T-helper 2 cell treated with Interferon-gamma antibody and Interleukin-4, amounts not matched to agents 100 ng/mL and 5 ng/mL, for 36 hours (primary cell): ENCODE measurements around the gene MKS1. TPM values are rescaled to one million over a fixed set of nuclear protein-coding genes. Genes with fewer than 3 reads are reported as not detected.

Experiments
- intact Hi-C: fragments of 100-400 bp; cut with micrococcal nuclease; formaldehyde crosslinking; loops from one replicate; pipeline ENCODE4 v1.15.1; 2023
- total RNA-seq: library from RNA; stranded (reverse); gene quantifications from 2 replicates; pipeline ENCODE4 v1.2.3, GENCODE V29; 2022

Gene MKS1
- 17.9 and 20.2 TPM in 2 replicates for total RNA-seq

DNA sequence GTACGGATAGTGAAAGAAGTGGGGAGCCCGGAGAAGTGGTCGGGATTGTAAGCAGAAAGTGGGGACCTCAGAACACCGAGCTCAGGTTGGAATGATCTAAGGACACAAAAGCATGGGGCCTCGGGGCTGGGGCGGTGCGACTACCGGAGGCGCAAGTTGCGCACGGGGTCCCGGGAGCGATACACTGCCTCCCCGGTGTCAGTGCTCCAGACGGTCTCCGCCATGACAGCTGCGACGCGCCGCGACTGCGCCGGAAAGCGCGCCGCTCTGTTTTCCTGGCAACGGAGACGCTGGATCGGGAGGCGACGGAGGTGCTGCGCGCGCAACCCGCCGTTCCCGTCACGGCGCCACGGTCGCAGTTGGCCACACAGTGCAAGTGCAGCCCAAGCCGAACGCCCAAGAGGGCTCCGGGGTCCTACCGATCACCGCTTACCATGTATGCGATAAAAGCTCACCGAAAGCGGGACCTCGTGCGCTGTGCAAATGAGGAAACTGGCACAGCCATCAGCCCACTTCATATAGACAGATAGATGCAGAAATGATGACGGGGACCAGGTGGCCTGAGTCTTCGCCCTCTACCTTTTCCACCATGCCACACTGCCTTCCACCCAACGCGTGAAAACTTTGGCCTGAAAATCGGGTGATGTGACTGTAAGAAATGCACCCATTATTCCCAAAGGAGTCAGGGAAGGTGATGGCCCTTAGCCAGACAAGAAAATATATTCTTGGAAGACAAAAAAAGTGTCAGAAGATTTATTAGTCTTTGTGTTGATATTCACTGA is at the start of gene MKS1:
MKS1 (minus strand) TSS at position 249 of the 782 bp plus-strand sequence; CDS start at position 224, 25 bp downstream.
- intact Hi-C loops, result loop anchor here (2.0 kb wide), 1 partner anchor 30 kb away; no protein-coding TSS in a partner anchor

- intact Hi-C loops, result no loop called here
Observed at GRCh38 chr17:58268326-58268725, 49.3 kb upstream of the MKS1 start.

DNA sequence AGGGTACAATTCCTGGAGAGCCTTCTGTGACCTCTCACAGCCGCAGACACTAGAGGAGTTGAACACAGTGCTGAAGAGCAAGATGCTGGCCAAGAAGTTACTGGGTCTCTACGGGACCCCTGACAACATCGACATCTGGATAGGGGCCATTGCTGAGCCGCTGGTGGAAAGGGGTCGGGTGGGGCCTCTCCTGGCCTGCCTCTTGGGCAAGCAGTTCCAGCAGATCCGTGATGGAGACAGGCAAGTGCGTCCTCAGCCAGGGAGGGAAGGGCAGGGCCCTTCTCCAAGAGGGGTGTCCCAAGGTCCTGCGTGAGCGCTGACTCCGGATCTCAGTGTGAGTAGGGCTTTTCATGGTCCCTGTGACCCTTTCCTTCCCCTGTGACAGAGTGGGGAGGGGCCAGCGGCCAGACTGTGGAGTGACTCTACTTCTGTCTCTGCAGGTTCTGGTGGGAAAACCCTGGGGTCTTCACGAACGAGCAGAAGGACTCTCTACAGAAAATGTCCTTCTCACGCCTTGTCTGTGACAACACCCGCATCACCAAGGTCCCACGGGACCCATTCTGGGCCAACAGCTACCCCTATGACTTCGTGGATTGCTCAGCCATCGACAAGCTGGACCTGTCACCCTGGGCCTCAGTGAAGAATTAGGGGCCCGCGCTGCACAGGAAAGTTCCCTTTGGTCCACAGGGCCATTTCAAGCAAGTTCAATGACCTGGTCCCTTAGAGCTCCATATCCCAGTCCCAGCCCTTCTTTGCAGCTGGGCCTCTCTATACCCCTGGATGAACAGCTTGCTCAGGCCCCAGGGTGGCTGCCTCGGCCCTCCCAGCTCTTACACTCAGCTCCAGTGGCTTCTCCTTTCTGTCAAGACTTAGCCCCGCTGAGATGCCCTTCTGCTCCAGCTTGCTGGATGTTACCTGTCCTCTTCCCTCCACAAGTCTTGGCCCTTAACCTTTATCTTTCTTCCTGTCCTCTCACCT is 48.6 kb upstream of the MKS1 start:
- intact Hi-C loops, result no loop called here

DNA sequence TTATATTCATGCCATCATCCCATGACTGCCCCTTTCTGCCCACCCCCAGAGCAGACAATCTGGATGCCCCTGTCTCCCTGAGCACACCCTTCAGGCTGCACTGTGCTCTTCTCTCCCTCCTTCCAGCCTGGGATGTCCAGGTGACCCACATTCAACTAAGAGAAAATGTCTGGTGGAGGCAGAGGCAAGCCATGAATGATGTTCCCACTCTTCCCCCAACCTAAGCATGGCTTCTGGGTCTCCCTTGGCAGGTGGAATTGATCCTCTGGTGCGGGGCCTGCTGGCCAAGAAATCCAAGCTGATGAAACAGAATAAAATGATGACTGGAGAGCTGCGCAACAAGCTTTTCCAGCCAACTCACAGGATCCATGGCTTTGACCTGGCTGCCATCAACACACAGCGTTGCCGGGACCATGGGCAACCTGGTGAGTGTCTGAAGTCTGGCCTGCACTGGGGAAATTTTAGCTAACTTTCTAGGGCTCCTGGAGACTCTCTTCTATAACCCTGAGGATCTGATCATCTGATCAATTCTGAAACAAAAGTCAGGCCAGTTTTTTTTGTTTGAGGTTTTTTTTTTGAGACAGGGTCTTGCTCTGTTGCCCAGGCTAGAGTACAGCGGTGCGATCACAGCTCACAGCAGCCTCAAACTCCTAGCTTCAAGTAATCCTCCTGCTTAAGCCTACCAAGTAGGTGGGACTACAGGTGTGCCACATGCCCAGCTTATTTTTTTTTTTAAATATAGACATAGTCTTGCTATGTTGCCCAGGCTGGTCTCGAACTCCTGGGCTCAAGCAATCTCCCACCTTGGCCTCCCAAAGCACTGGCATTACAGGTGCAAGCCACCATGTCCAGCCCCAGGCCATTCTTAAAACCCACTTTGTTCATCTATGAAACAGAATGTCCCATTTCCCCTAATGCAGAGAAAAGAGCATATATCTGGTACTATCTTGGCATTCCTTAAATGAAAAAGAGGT is 47.1 kb upstream of the MKS1 start:
- intact Hi-C loops, result no loop called here

- intact Hi-C loops, result no loop called here
Observed at GRCh38 chr17:58265271-58265670, 46.2 kb upstream of the MKS1 start.

GRCh38 chr17:58264407-58265103 is 45.5 kb upstream of the MKS1 start:
- intact Hi-C loops, result no loop called here

DNA sequence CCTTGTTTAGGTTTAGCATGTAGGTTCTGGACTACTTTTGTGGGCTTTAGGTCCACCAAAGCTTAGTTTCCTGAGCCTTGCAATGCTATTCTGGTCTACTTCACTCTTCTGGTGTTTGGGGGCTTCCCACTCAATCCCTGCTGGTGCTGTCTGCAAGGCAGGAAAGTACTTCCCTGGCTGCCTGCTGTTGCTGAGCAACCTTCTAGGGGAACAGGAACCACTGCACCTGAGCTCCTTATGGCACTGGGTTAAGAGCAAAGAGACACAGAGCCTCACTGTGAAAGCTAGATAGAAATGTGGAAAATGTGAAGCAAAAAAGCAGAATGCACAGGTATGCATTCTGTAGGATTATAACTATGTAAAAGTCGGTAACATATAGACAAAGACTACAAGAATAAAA is 44.7 kb upstream of the MKS1 start:
- intact Hi-C loops, result no loop called here

GRCh38 chr17:58262149-58262548 is 43.1 kb upstream of the MKS1 start:
- intact Hi-C loops, result no loop called here

DNA sequence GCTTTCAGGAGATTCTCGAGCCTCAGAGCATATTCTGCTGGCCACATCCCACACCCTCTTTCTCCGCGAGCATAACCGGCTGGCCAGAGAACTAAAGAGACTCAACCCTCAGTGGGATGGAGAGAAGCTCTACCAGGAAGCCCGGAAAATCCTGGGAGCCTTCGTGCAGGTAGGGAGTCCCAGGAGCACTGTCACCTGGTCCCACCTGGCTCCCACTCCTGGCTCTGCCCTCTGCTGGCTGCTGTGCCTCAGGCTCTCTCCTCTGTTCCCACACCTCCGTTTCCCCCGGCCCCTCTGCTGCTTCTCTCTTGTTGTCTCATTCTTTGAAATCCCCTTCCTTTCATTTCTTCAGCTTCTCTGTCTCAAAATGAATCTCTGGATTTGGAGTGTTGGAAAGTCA is 35.7 kb upstream of the MKS1 start:
- intact Hi-C loops, result no loop called here

DNA sequence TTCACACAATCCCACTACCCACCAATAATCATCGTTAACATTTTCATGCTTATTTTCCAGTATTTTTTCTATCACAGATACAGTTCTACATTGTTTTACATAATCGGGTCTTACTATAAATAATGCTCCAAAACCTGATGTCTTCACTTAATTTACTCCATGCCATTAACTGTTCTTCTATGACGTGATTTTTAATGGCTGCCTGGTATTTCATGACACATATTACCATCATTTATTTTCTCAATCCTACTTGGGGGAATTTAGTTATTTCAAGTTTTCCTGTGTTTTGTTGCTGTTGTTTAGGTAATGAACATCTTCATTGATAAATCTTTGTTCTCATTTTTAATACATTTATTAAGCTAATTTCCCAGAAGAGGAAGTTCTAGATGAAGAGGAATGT is 34.0 kb upstream of the MKS1 start:
- intact Hi-C loops, result no loop called here

GRCh38 chr17:58252141-58252540 is 33.1 kb upstream of the MKS1 start:
- intact Hi-C loops, result no loop called here

GRCh38 chr17:58250344-58251011 is 31.4 kb upstream of the MKS1 start:
- intact Hi-C loops, result loop anchor here (2.0 kb wide), 1 partner anchor 196 kb away; no protein-coding TSS in a partner anchor

DNA sequence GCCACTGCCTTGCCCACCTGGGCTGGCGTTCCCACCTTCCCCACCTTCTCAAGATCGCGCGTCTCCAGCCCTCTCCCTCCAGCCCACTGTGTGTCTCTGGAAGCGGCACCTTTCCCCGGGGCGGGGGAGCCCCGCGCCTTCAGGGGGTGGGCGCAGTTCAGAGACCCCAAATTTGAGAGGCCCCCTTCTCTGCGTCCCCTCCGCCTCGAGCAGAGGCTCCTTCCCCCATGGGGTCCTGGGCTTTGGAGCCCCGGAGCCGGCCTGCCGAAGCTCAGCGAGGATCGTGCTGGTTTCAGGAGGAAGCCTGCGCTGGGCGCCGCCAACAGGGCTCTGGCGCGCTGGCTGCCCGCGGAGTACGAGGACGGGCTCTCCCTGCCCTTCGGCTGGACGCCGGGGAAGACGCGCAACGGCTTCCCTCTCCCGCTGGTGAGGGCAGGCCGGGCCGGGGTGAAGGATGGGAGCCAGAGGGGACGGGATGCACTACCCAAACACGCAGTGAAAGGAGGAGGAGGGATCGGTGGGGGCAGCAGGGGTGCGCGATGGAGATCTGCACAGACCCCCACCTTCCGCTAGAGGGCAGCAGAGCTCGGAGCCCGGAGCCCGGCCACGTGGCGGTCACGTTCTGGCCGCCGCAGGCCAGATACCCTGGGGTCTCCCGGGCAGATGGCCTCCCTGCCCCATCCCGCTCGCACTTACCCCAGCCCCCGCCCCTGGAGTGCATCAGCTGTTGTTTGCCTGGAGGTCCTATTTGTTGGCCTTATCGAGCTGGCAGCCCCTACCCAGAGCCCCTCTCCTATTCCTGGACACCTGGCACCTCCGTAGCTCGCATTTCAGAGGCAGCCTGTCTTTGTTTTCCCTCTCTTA is 30.4 kb upstream of the MKS1 start:
- intact Hi-C loops, result loop anchor here (2.0 kb wide), 2 partner anchors 31 to 197 kb away; partner anchors contain the start of gene MKS1

- intact Hi-C loops, result loop anchor here (2.0 kb wide), 1 partner anchor 30 kb away; the partner anchor contains the start of gene MKS1
Observed at GRCh38 chr17:58248955-58249269, 29.9 kb upstream of the MKS1 start.

DNA sequence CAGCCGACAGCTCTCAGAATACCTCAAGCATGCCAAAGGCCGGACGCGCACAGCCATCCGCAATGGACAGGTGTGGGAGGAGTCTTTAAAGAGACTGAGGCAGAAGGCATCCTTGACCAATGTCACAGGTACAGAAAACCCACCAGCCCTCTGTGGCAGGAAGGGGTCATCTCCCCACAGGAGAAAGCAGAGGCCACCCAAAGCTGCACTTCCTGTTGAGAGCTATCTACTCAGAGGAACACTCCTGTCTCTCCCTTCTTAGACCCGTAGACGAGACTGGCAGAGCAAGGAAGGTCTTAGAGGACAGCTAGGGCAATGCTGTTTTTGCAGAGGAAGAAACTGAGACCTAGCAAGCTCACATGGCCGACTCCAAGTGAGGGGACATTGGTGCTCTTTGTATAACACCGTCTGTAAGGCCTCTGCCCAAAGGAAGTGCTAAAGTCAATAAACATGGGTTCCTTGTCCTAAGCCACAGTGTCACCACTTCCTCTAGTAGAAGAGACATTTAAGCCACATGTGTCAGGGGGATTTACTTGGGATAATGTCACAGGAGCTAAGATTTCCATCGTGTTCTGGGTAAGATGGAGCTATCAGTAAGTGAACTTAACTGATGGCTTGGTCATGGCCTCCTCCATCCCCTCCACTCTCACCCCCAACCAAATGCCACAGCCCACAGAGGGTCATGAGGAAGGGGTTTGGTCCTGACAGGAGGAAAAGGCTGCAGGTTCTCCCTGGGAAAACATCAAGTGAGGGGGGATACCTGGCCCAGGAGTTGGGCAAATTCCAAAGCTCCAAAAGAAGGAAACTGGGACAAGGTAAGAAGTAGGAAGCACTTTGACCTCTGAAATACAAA is 28.7 kb upstream of the MKS1 start:
- intact Hi-C loops, result loop anchor here (2.0 kb wide), 1 partner anchor 29 kb away; the partner anchor contains the start of gene MKS1

- intact Hi-C loops, result no loop called here
Observed at GRCh38 chr17:58246781-58247180, 27.7 kb upstream of the MKS1 start.

GRCh38 chr17:58246104-58246740 is 27.2 kb upstream of the MKS1 start:
- intact Hi-C loops, result no loop called here
